Epithelial cell of esophagus (primary cell): ENCODE results near the gene RPL7A.
"Not testable (repeated sequence)": the region's sequence is repeated elsewhere in the genome, so short reads cannot be mapped to it uniquely, and the experiment has no call there.

Source experiments
- DNase-seq: peaks from one replicate; pipeline ENCODE4 v3.0.0; 2010; ENCODE audit warnings: low read depth
- H3K4me3 ChIP-seq: 2 replicates; pipeline ENCODE4 v1.5.1; 2011; ENCODE audit warnings: mild to moderate bottlenecking, low read length, control low read depth
- CTCF ChIP-seq: IDR thresholded peaks from 2 replicates; pipeline ENCODE4 v1.5.1; 2011; ENCODE audit warnings: low read depth, mild to moderate bottlenecking, low read length, control low read depth, inconsistent platforms; ENCODE audit not compliant: insufficient read depth; ENCODE audit errors: missing control alignments

The RPL7A gene

GRCh38 chr9:133305731-133306130 lies 42.3 kb upstream of the RPL7A start:
- no peak for DNase-seq
- no peak overlapping the region for H3K4me3 ChIP-seq
- no peak for TF ChIP-seq CTCF

GRCh38 chr9:133306242-133307204 lies 41.5 kb upstream of the RPL7A start:
- TF ChIP-seq CTCF = no peak
- H3K4me3 ChIP-seq = no peak overlapping the region
- DNase-seq = no peak

- no peak overlapping the region for H3K4me3 ChIP-seq
- TF ChIP-seq CTCF = no peak
- no peak for DNase-seq
These were observed 40.7 kb upstream of the RPL7A start for GRCh38 chr9:133307301-133307700.

GRCh38 chr9:133309608-133310007 lies 38.4 kb upstream of the RPL7A start:
- DNase-seq = no peak
- H3K4me3 ChIP-seq = no peak overlapping the region
- no peak for TF ChIP-seq CTCF

- no peak for TF ChIP-seq CTCF
- DNase-seq = no peak
- H3K4me3 ChIP-seq = no peak overlapping the region
These were observed 32.0 kb upstream of the RPL7A start for GRCh38 chr9:133315997-133316396.

- H3K4me3 ChIP-seq, DNase-seq: not testable (repeated sequence)
These were observed 30.5 kb upstream of the RPL7A start for GRCh38 chr9:133317551-133317950.

- TF ChIP-seq CTCF = no peak
- DNase-seq = no peak
- H3K4me3 ChIP-seq = no peak overlapping the region
These were observed 27.6 kb upstream of the RPL7A start for GRCh38 chr9:133320421-133320881.
